NCI-H1105 (cell line): ENCODE results near the gene FRMD5.
"Not testable (repeated sequence)": the region's sequence is repeated elsewhere in the genome, so short reads cannot be mapped to it uniquely, and the experiment has no call there.

Experiments
- DNase-seq: peaks from one replicate; lab custom pipeline; 2025; lab: John Stamatoyannopoulos, UW

Gene FRMD5

GRCh38 chr15:43889042-43889441 is 306.0 kb downstream of the FRMD5 start:
- no peak for DNase-seq

DNA sequence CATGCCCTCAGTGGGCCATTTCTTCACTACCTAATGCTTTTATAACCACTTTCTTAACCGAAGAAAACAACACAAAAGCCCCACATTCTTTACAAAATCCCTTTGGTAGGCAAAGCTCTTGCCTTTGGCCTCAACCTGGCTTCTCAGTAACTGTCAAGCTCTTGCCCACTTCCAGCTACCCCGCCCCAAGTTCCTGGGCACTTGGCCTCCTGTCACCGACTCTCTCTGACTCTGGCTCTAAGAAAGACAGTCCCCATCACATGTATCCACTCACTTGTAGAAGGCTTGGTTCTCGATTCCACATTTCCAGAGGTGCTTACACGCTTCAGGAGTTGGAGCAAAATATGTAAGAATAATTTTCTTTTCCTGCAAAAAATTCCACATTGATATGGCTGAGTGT is 307.2 kb downstream of the FRMD5 start:
- DNase-seq: no peak

GRCh38 chr15:43886558-43886957 is 308.5 kb downstream of the FRMD5 start:
- no peak for DNase-seq

- no peak for DNase-seq
Measured at GRCh38 chr15:43883571-43883970, 311.5 kb downstream of the FRMD5 start.

- DNase-seq: no peak
Measured at GRCh38 chr15:43881944-43882343, 313.1 kb downstream of the FRMD5 start.

DNA sequence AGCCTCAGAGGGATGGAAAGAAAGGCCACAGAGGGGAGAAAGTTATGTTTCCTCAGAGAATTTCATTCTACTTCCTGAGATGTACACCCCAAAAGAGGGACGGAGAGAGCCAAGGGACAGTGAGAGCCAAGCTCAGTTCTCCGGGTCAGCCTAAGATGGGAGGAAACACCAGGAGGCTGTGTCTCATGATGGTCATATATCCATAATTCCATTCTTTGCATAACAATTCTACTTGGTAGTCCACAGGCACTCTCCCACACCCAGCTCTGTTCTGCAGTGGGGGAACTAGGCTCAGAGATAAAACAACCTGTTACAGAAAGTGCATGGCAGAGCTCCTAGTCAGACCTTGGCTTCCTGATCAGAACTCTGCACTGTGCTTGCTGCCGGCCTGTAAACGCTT is 313.8 kb downstream of the FRMD5 start:
- DNase-seq: no peak

DNA sequence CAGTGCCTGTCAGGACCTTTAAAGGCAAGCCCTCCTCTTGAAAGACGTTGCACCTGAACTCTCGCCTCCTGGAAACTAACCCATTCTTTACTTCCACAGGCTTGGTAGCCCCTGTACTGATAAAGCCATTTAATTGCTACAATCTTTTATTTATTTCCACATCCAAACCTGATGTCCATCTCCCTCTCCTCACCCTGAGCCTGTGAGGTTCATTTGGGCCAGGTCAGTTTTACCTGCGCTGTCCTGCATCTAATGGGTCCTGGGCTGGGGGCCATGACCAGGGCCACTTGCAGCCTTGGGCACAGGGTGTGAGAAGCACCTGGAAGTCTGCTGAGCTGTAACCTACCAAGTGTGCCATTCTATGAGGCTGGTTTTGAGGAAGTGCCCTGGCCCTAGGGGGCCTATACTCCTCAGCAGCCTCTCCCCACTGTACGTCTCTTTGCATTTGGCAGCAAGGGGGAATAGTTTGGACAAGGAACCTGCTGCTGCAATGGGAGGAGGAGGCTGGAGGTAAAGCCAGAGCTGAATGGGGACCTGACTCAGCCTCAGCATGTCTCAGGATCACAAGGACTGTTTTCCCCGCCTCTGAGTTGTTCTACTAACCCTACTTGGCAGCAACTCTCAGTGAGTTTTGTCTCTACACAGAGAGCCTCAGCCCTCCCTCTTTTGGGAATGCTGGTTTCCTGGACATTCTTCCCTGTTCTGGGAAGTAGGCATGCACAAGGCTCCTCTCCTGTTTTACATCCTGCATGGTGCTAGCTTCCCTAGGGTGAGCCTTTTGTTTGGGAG is 314.5 kb downstream of the FRMD5 start:
- DNase-seq: no peak

- DNase-seq: no peak
Measured at GRCh38 chr15:43879386-43880355, 315.4 kb downstream of the FRMD5 start.

GRCh38 chr15:43878446-43878845 is 316.6 kb downstream of the FRMD5 start:
- no peak for DNase-seq

- DNase-seq: no peak
Measured at GRCh38 chr15:43877371-43877770, 317.7 kb downstream of the FRMD5 start.

GRCh38 chr15:43876872-43877271 is 318.2 kb downstream of the FRMD5 start:
- DNase-seq: no peak

DNA sequence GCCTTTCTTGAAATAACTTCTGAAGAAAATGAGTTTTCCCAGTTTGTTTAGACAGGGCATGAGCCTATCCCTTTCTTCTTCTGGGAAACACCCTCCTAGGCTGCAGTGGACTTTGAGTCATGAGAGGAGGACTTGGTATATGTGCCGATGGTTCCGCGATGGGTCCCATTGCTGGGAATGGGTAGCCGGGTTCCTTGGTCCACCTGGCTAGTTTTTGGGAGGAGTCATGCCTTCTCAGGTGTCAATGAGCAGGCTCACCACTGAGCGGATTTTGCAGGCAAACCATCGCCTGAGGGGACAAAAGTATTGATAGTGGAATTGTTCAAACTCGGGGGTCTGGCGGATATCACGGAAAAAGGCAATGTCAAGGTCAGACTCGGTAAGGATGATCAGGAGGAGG is 321.4 kb downstream of the FRMD5 start:
- DNase-seq: no peak

DNA sequence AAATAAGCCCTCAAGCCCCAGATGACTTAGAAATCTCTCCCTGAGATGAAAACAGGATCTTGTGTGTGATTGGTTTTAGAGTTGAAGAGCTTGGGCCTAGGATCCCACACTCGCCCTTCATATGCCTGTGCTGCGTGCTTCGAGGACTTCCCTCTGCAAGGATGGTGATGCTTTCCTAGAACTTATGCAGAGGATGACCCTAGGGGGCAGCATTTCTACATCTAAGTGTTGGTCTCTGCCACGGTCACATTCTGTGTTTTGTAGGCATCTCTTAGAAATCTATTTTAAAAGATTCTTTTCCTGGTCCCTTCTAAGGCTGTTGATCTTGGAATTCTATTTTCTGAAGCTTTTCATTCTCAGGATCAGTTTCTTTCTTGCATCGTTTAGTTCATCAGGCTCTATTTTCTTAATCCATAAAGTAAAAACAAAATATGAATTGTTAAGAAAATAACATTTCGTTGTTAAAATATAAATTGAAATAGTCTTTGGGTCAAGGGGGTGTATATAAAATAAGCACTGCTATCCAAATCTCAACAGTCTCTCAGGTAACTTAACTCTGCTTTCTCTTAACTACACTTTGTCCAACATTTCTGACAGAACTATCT is 322.6 kb downstream of the FRMD5 start:
- peak; percentile 2 for DNase-seq

GRCh38 chr15:43871835-43872234 is 323.2 kb downstream of the FRMD5 start:
- DNase-seq: no peak

GRCh38 chr15:43868406-43868805 is 326.7 kb downstream of the FRMD5 start:
- no peak for DNase-seq

DNA sequence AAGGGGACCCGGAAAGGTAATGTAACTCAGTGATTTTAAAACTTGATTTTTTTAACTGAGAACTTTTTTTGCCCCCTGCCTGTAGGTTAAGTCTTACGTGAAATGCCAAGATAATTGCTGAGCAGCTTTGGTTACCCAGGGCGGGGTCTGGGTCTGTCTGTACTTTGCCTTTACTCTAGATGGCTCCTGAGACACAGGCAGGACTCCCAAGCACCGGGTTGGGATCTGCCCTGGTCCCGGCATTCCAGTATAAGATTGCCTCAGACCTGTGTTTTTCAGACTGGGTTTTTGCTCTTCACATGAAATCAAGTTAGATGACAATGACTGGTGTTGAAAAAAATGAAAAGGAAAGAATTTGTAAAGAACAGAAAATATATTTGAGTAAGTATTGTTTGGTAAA is 328.0 kb downstream of the FRMD5 start:
- DNase-seq: no peak

- not testable (repeated sequence) for DNase-seq
Measured at GRCh38 chr15:43866636-43867035, 328.4 kb downstream of the FRMD5 start.

GRCh38 chr15:43859546-43859945 is 335.5 kb downstream of the FRMD5 start:
- no peak for DNase-seq

- no peak for DNase-seq
Measured at GRCh38 chr15:43854801-43855200, 340.3 kb downstream of the FRMD5 start.

- no peak for DNase-seq
Measured at GRCh38 chr15:43852607-43853006, 342.5 kb downstream of the FRMD5 start.

DNA sequence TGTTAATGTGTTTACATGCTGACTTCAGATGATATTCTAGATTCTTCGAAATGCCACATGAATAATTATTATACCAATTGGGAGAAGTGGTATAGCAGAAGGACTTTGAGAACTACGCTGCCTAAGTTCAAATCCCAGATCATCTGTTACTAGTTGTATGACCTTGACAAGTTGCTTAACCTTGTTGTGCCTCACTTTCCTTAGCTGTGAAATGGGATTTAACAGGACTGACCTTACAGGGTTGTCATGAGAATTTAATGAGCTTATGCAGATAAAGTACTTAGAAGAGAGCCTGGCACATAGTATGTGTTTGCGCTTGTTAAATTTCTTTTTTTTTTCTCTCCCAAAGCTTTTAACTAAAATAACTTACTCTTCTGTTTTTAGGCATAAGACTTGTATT is 343.8 kb downstream of the FRMD5 start:
- no peak for DNase-seq

DNA sequence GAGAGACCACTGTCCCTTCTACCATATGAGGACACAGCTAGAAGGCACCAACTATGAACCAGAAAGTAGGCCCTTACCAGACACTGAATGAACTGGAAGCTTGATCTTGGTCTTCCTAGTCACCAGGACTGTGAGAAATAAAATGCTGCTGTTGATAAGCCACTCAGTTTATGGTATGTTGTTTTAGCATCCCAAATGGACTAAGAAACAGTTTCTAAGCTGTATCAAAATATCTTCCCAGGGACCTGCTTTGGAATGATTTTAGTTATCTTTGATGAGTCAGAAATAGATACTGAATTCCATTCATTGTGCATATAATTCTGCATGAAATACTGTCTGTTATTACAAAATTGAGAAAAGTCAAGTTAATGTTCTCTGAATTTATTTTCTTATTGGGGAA is 349.6 kb downstream of the FRMD5 start:
- no peak for DNase-seq

DNA sequence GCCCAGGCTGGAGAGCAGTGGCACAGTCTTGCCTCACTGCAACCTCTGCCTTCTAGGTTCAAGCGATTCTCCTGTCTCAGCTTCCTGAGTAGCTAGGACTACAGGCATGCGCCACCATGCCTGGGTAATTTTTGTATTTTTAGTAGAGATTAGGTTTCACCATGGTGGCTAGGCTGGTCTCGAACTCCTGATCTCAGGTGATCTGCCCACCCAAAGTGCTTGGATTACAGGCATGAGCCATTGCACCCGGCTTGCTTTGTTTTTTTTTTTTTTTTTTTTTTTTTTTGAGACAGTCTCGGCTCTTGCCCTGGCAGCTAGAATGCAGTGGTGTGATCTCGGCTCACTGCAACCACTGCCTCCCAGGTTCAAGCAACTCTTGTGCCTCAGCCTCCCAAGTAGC is 362.6 kb downstream of the FRMD5 start:
- DNase-seq: not testable (repeated sequence)
